HepG2 (cell line): ENCODE results near the gene BRD2. TPM values are rescaled to one million over a fixed set of nuclear protein-coding genes. Genes with fewer than 3 reads are reported as not detected.

Experiments used
- CEBPZ ChIP-seq: IDR thresholded peaks from 2 replicates; pipeline ENCODE4 v1.6.1; 2012; ENCODE audit warnings: low read length, improper control_type of control experiment
- HNF4A ChIP-seq: sonication (generic); formaldehyde crosslinking; IDR thresholded peaks from 2 replicates; pipeline ENCODE4 v1.4.0; 2020; ENCODE audit warnings: missing genetic modification reagents
- KLF11 ChIP-seq: IDR thresholded peaks from 2 replicates; pipeline ENCODE4 v1.6.1; 2016; ENCODE audit warnings: missing compliant biosample characterization
- KLF15 ChIP-seq: sonication (generic); formaldehyde crosslinking; IDR thresholded peaks from 2 replicates; pipeline ENCODE4 v1.8.1; 2023; ENCODE audit warnings: borderline replicate concordance, mild to moderate bottlenecking, inconsistent platforms, missing genetic modification reagents, mixed read lengths
- RNF219 ChIP-seq: sonication (generic); formaldehyde crosslinking; IDR thresholded peaks from 2 replicates; pipeline ENCODE4 v1.5.0; 2020; ENCODE audit warnings: mild to moderate bottlenecking, missing genetic modification reagents
- ZBTB7B ChIP-seq: sonication (generic); formaldehyde crosslinking; IDR thresholded peaks from 2 replicates; pipeline ENCODE4 v1.4.0; 2020; ENCODE audit warnings: missing genetic modification reagents
- ZFAT ChIP-seq: sonication (generic); formaldehyde crosslinking; conservative IDR thresholded peaks from 2 replicates; pipeline ENCODE4 v1.8.1; 2023; ENCODE audit warnings: missing genetic modification reagents, inconsistent platforms
- ZNF276 ChIP-seq: sonication (generic); formaldehyde crosslinking; IDR thresholded peaks from 2 replicates; pipeline ENCODE4 v1.4.0; 2020; ENCODE audit warnings: mild to moderate bottlenecking, low read depth, missing genetic modification reagents
- ZNF30 ChIP-seq: sonication (generic); formaldehyde crosslinking; IDR thresholded peaks from 2 replicates; pipeline ENCODE4 v1.5.0; 2020; ENCODE audit warnings: mild to moderate bottlenecking, missing genetic modification reagents
- ZNF572 ChIP-seq: sonication (generic); formaldehyde crosslinking; IDR thresholded peaks from 2 replicates; pipeline ENCODE4 v1.5.1; 2020; ENCODE audit warnings: mild to moderate bottlenecking, missing genetic modification reagents
- ZNF883 ChIP-seq: sonication (generic); formaldehyde crosslinking; IDR thresholded peaks from 2 replicates; pipeline ENCODE4 v1.5.1; 2020; ENCODE audit warnings: mild to moderate bottlenecking, missing genetic modification reagents; ENCODE audit errors: not compliant biosample characterization
- polyA plus RNA-seq, 8 experiments: library from polyadenylated mRNA; depleted of rRNA in 3 of 8; stranded (reverse) in 7 of 8; unstranded in 1 of 8; fragments of >200 nt; fragmentation: Illumina TruSeq in 4 of 8; extraction: Trizol in 4 of 8; gene quantifications; 2 replicates each; pipeline versions ENCODE4 v1.2.1 to v1.2.3, GENCODE V29; 2011 to 2016; ENCODE audit warnings: low read depth in 4 of 8, missing spikeins in 1 of 8, mixed read lengths in 1 of 8; ENCODE audit not compliant: insufficient read depth in 1 of 8
- total RNA-seq, 5 experiments: library from RNA; depleted of rRNA; stranded (reverse); fragments of >200 nt; fragmentation: Illumina TruSeq; extraction: Trizol; gene quantifications; 2 replicates each; pipeline ENCODE4 v1.2.3, GENCODE V29; 2016; ENCODE audit warnings: low read depth in 1 of 5
- TF ChIP-seq, protein P1 (sequence below): sonication (generic); formaldehyde crosslinking; conservative IDR thresholded peaks from 2 replicates; pipeline ENCODE4 v1.4.0; 2020; ENCODE audit warnings: missing genetic modification reagents
- TF ChIP-seq, protein P2 (sequence below): sonication (generic); formaldehyde crosslinking; IDR thresholded peaks from 2 replicates; pipeline ENCODE4 v1.5.0; 2020; ENCODE audit warnings: missing genetic modification reagents, mild to moderate bottlenecking, borderline replicate concordance
- TF ChIP-seq, protein P3 (sequence below): sonication (generic); formaldehyde crosslinking; IDR thresholded peaks from 2 replicates; pipeline ENCODE4 v1.5.0; 2020; ENCODE audit warnings: missing genetic modification reagents
- TF ChIP-seq, protein P4 (sequence below): sonication (generic); formaldehyde crosslinking; IDR thresholded peaks from 2 replicates; pipeline ENCODE4 v1.5.1; 2020; ENCODE audit warnings: missing genetic modification reagents, mild to moderate bottlenecking, borderline replicate concordance

Gene BRD2
- total and polyA plus RNA-seq, 2 of the 13 experiments (the other 11 are each of a cell fraction or from before 2014, with no cell fraction given), result 143 to 202 TPM

GRCh38 chr6:32968093-32968866 is at the start of gene BRD2 (continued):
- TF ChIP-seq, protein P1, sequence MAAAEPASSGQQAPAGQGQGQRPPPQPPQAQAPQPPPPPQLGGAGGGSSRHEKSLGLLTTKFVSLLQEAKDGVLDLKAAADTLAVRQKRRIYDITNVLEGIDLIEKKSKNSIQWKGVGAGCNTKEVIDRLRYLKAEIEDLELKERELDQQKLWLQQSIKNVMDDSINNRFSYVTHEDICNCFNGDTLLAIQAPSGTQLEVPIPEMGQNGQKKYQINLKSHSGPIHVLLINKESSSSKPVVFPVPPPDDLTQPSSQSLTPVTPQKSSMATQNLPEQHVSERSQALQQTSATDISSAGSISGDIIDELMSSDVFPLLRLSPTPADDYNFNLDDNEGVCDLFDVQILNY (CRISPR knock-in tag), result peak; percentile 93
- 0 out of 2 replicates have a peak, but pooled peaks have one; percentile 29 for TF ChIP-seq ZFAT (CRISPR knock-in tag)
- peak; percentile 92 for TF ChIP-seq ZNF883
- TF ChIP-seq ZNF276 (CRISPR knock-in tag), result peak; percentile 81
- peak; percentile 95 for TF ChIP-seq ZNF572 (CRISPR knock-in tag)
- peak; percentile 83; the same call in 1 of the 2 replicates for TF ChIP-seq KLF11
- TF ChIP-seq, protein P2, sequence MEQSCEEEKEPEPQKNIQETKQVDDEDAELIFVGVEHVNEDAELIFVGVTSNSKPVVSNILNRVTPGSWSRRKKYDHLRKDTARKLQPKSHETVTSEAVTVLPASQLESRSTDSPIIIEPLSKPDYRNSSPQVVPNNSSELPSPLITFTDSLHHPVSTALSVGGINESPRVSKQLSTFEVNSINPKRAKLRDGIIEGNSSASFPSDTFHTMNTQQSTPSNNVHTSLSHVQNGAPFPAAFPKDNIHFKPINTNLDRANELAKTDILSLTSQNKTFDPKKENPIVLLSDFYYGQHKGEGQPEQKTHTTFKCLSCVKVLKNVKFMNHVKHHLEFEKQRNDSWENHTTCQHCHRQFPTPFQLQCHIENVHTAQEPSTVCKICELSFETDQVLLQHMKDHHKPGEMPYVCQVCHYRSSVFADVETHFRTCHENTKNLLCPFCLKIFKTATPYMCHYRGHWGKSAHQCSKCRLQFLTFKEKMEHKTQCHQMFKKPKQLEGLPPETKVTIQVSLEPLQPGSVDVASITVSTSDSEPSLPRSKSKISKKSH, result peak; percentile 99
- peak; percentile 50; the same call in 1 of the 2 replicates for TF ChIP-seq HNF4A (CRISPR knock-in tag)
- peak; percentile 83; the same call in 1 of the 2 replicates for TF ChIP-seq KLF15 (CRISPR knock-in tag)
- TF ChIP-seq, protein P3, sequence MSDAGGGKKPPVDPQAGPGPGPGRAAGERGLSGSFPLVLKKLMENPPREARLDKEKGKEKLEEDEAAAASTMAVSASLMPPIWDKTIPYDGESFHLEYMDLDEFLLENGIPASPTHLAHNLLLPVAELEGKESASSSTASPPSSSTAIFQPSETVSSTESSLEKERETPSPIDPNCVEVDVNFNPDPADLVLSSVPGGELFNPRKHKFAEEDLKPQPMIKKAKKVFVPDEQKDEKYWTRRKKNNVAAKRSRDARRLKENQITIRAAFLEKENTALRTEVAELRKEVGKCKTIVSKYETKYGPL, result peak; percentile 65; the same call in 1 of the 2 replicates
- peak; percentile 99 for TF ChIP-seq RNF219 (CRISPR knock-in tag)
- TF ChIP-seq, protein P4, sequence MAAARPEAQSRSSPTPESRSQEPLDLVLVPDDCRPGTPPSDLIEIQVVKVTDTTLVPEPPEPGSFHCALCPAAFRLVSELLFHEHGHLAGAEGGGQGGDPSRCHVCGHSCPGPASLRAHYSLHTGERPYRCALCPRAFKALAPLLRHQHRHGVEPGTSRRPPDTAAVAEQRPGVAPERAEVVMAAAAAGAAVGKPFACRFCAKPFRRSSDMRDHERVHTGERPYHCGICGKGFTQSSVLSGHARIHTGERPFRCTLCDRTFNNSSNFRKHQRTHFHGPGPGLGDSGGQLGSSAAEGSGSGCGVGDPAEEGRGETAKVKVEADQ (CRISPR knock-in tag), result peak; percentile 88; the same call in 1 of the 2 replicates
- TF ChIP-seq ZNF30, result no peak
- peak; percentile 90 for TF ChIP-seq ZBTB7B (CRISPR knock-in tag)
- TF ChIP-seq CEBPZ, result no peak
